ENCODE measurements around the gene FBXO47. TPM values are rescaled to one million over a fixed set of nuclear protein-coding genes. Genes with fewer than 3 reads are reported as not detected.

FBXO47 gene
- total and polyA plus RNA-seq, 9 of the 15 experiments (the other 6 are each of a cell fraction or from before 2014, with no cell fraction given) = not detected

DNA sequence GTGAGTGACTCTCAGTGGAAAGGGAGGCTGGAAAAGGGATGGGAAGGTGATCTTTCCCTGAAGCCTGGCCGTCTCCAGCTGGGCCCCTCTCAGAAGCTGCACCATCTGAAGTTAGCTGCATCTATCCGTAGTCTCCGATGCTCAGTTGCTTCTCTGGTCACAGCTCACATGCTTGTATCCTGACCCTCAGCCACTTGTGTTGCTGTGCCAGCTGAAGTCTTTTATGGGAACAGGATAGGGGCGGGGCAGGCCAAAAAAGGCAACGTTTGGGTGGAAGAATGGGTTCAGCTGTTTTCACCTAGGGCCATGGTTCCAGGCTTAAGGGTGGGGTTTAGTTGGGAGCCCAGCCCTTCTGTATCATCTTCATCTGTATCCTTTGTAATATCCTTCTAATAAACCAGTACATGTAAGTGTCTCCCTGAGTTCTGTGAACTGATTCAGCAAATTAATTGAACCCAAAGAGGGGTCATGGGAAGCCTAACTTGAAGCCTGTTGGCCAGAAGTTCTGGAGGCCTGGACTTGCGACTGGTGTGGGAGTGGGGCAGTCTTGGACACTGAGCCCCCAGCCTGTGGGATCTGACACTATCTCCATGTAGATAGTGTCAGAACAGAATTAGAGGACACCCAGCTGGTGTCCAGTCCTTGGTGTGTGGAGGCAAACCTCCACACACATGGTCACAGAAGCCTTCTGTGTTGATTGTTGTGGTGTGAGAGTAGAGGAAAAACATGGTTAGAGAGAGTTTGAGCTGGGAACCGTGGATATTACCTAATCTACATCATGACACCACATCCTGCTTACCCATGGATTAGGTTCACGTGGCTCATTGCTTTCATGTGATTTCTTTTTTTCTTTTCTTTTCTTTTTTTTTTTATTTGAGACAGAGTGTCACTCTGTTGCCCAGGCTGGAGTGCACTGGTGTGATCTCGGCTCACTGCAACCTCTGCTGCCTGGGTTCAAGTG is 49.3 kb upstream of the FBXO47 start (continued):
- TF ChIP-seq, protein P1, sequence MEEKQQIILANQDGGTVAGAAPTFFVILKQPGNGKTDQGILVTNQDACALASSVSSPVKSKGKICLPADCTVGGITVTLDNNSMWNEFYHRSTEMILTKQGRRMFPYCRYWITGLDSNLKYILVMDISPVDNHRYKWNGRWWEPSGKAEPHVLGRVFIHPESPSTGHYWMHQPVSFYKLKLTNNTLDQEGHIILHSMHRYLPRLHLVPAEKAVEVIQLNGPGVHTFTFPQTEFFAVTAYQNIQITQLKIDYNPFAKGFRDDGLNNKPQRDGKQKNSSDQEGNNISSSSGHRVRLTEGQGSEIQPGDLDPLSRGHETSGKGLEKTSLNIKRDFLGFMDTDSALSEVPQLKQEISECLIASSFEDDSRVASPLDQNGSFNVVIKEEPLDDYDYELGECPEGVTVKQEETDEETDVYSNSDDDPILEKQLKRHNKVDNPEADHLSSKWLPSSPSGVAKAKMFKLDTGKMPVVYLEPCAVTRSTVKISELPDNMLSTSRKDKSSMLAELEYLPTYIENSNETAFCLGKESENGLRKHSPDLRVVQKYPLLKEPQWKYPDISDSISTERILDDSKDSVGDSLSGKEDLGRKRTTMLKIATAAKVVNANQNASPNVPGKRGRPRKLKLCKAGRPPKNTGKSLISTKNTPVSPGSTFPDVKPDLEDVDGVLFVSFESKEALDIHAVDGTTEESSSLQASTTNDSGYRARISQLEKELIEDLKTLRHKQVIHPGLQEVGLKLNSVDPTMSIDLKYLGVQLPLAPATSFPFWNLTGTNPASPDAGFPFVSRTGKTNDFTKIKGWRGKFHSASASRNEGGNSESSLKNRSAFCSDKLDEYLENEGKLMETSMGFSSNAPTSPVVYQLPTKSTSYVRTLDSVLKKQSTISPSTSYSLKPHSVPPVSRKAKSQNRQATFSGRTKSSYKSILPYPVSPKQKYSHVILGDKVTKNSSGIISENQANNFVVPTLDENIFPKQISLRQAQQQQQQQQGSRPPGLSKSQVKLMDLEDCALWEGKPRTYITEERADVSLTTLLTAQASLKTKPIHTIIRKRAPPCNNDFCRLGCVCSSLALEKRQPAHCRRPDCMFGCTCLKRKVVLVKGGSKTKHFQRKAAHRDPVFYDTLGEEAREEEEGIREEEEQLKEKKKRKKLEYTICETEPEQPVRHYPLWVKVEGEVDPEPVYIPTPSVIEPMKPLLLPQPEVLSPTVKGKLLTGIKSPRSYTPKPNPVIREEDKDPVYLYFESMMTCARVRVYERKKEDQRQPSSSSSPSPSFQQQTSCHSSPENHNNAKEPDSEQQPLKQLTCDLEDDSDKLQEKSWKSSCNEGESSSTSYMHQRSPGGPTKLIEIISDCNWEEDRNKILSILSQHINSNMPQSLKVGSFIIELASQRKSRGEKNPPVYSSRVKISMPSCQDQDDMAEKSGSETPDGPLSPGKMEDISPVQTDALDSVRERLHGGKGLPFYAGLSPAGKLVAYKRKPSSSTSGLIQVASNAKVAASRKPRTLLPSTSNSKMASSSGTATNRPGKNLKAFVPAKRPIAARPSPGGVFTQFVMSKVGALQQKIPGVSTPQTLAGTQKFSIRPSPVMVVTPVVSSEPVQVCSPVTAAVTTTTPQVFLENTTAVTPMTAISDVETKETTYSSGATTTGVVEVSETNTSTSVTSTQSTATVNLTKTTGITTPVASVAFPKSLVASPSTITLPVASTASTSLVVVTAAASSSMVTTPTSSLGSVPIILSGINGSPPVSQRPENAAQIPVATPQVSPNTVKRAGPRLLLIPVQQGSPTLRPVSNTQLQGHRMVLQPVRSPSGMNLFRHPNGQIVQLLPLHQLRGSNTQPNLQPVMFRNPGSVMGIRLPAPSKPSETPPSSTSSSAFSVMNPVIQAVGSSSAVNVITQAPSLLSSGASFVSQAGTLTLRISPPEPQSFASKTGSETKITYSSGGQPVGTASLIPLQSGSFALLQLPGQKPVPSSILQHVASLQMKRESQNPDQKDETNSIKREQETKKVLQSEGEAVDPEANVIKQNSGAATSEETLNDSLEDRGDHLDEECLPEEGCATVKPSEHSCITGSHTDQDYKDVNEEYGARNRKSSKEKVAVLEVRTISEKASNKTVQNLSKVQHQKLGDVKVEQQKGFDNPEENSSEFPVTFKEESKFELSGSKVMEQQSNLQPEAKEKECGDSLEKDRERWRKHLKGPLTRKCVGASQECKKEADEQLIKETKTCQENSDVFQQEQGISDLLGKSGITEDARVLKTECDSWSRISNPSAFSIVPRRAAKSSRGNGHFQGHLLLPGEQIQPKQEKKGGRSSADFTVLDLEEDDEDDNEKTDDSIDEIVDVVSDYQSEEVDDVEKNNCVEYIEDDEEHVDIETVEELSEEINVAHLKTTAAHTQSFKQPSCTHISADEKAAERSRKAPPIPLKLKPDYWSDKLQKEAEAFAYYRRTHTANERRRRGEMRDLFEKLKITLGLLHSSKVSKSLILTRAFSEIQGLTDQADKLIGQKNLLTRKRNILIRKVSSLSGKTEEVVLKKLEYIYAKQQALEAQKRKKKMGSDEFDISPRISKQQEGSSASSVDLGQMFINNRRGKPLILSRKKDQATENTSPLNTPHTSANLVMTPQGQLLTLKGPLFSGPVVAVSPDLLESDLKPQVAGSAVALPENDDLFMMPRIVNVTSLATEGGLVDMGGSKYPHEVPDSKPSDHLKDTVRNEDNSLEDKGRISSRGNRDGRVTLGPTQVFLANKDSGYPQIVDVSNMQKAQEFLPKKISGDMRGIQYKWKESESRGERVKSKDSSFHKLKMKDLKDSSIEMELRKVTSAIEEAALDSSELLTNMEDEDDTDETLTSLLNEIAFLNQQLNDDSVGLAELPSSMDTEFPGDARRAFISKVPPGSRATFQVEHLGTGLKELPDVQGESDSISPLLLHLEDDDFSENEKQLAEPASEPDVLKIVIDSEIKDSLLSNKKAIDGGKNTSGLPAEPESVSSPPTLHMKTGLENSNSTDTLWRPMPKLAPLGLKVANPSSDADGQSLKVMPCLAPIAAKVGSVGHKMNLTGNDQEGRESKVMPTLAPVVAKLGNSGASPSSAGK (IDR thresholded peaks at IDR 0.05) = peak; percentile 42; the same call in 1 of the 2 replicates
- no peak for TF ChIP-seq CEBPG (CRISPR knock-in tag; IDR thresholded peaks at IDR 0.05)
- 0 out of 4 replicates have a peak, but pooled peaks of 1 of the 2 experiments have one; percentile 8 for TF ChIP-seq CEBPG (tag; conservative IDR thresholded peaks at IDR 0.05 in 1 of 2, IDR thresholded peaks at IDR 0.05 in 1 of 2)
- no peak for TF ChIP-seq CBFA2T2 (conservative IDR thresholded peaks at IDR 0.05)
- TF ChIP-seq PCBP1 (IDR thresholded peaks at IDR 0.05; ENCODE audit: low read depth, low read length, poor library complexity, severe bottlenecking) = no peak
- TF ChIP-seq NFYB (IDR thresholded peaks at IDR 0.05; ENCODE audit: extremely low read depth, insufficient read length) = no peak
- no peak for TF ChIP-seq ETV5 (CRISPR knock-in tag; IDR thresholded peaks at IDR 0.05; ENCODE audit: low read depth)
- no peak for TF ChIP-seq ZNF133 (CRISPR knock-in tag; IDR thresholded peaks at IDR 0.05)
- 0 out of 4 replicates have a peak, but pooled peaks of 1 of the 2 experiments have one; percentile 27 for TF ChIP-seq SRF (CRISPR knock-in tag; IDR thresholded peaks at IDR 0.05)
- TF ChIP-seq ZNF707 (CRISPR knock-in tag; conservative IDR thresholded peaks at IDR 0.05) = no peak

Measured in K562 (cell line).